Stomach (tissue), 4 donors: ENCODE data around the gene LRRC3C.
"Not testable (repeated sequence)": the region's sequence is repeated elsewhere in the genome, so short reads cannot be mapped to it uniquely, and the experiment has no call there.

Experiments used
- EP300 ChIP-seq: sonication (generic); formaldehyde crosslinking; IDR thresholded peaks from one replicate; pipeline ENCODE4 v1.6.1; 2017; ENCODE audit warnings: antibody characterized with exemption
- POLR2A ChIP-seq, 4 donors: fragments of 450-650 bp; IDR thresholded peaks; one replicate each; pipeline ENCODE4 v1.6.1; 2016; ENCODE audit warnings: antibody characterized with exemption in 4 of 4, control low read depth in 2 of 4, mild to moderate bottlenecking in 1 of 4, moderate library complexity in 1 of 4
- POLR2AphosphoS5 ChIP-seq, 3 donors: sonication (generic); formaldehyde crosslinking; IDR thresholded peaks; one replicate each; pipeline ENCODE4 v1.6.1; 2016; ENCODE audit warnings: antibody characterized with exemption in 3 of 3
- TF ChIP-seq, protein P1 (sequence below), 7 experiments: fragments of 450-650 bp in 4 of 7; fragments of 200-600 bp in 3 of 7; sonication (generic) in 3 of 7; IDR thresholded peaks; one replicate each; pipeline ENCODE4 v1.5.1; 2016 to 2019; ENCODE audit warnings: antibody characterized with exemption in 7 of 7, control low read depth in 2 of 7, mild to moderate bottlenecking in 1 of 7

DNA sequence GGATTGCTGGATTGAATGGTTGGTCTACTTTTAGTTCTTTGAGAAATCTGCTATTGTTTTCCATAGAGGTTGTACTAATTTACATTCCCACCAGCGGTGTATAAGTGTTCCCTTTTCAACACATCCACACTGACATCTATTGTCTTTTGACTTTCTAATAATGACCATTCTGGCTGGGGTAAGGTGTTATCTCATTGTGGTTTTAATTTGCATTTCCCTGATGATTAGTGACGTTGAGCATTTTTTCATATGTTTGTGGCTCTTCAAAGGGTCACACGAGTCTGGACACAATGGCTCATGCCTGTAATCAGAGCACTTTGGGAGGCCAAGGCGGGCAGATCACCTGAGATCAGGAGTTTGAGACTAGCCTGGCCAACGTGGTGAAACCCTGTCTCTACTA, 41.4 kb upstream of the LRRC3C start:
- TF ChIP-seq, protein P1, sequence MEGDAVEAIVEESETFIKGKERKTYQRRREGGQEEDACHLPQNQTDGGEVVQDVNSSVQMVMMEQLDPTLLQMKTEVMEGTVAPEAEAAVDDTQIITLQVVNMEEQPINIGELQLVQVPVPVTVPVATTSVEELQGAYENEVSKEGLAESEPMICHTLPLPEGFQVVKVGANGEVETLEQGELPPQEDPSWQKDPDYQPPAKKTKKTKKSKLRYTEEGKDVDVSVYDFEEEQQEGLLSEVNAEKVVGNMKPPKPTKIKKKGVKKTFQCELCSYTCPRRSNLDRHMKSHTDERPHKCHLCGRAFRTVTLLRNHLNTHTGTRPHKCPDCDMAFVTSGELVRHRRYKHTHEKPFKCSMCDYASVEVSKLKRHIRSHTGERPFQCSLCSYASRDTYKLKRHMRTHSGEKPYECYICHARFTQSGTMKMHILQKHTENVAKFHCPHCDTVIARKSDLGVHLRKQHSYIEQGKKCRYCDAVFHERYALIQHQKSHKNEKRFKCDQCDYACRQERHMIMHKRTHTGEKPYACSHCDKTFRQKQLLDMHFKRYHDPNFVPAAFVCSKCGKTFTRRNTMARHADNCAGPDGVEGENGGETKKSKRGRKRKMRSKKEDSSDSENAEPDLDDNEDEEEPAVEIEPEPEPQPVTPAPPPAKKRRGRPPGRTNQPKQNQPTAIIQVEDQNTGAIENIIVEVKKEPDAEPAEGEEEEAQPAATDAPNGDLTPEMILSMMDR (IDR thresholded peaks at IDR 0.05): not testable (repeated sequence)
- not testable (repeated sequence) for TF ChIP-seq POLR2A (IDR thresholded peaks at IDR 0.05); POLR2AphosphoS5 (IDR thresholded peaks at IDR 0.05); EP300
